NCI-H1436 (cell line): ENCODE measurements around the gene MRPL24.

Source experiments
- DNase-seq: peaks from one replicate; lab custom pipeline; 2025; lab: John Stamatoyannopoulos, UW

MRPL24 gene

DNA sequence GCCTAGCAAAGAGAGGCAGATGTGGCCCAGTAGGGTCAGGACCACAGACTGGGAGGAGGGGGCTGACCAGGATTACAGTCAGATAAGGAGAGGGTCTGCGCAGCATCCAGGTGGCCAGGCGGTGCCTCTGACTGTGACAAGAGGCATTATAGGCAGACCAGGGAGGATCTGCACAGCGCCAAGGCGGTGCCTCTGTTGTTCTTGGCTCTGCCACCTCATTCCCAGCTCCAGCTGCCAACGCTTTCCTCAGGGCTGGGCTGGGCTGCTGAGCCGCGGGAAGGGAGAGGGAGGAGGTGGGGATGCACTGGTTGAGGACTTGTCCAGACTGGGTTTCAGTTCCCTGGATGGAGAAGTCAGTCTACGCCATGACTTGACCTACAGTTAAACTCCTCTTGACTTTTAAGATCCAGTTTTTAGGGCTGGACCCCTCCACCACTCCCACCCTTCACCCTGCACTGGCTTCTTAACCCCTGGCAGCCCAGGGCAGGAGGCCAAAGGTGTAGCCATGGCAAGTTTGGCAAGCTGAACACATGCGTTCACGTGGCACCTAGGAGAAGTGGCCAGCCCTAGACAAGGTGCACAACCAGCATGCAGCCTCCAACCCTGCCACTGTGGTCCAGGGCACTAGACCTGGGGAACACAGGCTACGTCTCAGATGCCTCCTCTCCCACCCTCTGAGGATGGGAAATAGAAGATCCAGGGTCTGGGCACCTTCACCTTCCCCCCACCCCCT is 31.0 kb downstream of the MRPL24 start:
- no peak for DNase-seq

DNA sequence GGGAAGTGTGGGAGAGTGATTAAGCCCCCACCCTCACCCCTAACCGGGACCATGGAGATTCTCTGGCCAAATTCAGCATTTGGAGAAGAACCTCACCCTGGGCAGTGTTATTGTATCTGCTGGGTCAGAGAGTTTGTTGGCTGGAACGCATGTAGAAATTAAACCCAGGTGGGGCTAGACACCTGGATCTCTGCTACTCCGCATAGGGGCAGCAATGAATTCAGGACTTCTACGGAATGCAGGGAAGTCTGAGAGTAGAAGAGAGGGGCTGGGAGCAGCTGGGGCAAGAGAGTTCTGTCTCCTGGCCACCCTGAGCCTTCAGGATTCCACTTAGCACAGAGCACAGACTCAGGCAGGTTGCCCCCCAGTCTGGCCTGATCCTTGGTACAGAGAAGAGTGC is 31.9 kb downstream of the MRPL24 start:
- DNase-seq, result no peak

DNA sequence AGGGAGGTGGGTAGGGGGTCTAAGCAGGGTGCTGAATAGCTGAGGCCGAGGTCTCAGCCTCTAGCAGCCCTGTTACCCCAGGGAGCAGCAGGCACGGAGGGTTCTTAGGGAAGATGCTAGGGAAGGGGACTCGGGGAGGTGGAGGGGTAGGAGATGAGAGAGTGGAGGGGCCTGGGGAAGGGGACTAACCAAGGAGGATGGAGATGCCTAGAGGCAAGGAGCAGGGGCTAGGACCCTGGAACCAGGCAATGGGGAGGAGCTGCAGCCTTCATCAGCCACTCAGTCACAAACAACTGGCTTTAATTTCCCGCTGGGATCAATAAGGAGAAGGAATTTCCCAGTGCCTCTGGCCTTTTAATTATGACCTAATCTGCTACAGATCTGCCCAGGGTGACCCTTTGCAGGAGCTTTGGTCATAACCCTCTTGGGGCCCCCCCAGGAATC is 32.6 kb downstream of the MRPL24 start:
- DNase-seq, result no peak

DNA sequence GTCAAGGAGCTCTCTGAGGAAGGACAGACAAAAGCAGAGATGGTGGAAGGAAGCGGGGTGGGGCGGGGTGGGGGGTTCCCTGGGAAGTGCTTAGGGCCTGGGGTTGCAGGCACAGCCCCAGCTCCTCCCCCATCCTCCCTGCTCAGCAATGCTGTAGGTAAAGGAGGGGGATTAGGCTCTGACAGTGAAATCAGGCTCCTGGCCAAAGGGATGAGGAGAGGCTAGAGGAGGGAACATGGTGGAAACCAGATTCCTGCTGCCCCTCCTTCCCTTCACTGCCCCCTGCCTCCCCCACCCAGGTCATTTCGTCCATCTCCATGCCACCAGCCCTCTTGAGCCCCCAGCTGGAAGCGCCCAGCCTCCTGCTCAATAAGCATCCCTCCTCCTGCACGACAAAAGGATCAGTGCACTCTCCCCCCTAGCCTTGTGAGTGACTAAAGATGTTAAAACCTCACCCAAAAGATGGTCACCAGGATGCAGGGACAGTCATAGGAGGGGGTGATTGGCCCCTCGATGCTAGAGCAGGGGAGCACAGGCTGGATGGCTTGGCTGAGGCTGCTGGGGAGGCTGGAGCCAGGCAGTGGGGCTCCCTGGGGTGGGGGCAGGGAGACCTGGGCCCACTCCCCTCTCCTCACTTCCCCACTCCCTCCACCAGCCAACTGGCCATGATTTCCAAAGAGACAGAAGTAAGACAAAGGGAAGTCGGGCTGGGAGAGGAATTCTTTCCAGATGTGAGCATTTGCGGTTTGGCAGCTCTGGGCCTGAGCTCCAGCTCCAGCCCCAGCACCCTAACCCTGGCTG is 33.3 kb downstream of the MRPL24 start:
- DNase-seq, result no peak

DNA sequence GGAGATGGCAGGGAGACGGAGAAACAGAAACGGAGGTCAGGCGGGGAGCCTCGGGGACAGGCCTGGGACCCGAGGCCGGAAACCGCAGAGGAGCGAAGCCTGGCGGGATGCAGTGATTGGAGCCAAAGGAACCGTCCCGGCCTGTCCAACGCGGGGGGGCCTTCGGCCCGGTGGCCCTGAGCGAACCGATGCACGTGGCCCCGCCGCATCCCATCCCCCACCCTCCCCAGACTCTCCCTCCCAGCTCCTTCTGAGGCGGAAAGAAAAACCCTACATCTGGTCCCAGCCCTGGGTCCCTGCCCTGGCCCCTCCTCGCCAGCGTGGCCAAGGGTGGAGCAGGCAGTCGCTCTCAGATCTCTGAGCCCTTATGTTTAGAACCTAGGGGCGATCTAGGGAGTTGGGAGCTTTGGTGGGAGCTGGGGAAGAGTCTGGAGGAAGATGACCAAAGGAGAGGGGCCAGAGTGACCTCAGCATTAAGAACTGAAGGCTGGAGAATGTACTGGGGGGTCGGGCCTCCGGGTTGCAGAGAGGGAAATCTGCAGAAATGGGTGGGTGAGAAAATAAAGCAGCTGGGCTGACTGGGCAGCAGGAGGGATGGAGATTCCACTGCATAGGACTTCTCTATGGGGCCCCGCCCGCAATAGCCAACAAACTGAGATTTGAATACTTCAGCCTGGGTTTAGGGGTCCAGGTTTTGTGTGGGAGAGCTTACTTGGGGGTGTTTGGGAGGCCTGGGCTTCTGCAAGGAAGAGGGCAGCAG is 34.1 kb downstream of the MRPL24 start:
- peak; percentile 10 for DNase-seq

DNA sequence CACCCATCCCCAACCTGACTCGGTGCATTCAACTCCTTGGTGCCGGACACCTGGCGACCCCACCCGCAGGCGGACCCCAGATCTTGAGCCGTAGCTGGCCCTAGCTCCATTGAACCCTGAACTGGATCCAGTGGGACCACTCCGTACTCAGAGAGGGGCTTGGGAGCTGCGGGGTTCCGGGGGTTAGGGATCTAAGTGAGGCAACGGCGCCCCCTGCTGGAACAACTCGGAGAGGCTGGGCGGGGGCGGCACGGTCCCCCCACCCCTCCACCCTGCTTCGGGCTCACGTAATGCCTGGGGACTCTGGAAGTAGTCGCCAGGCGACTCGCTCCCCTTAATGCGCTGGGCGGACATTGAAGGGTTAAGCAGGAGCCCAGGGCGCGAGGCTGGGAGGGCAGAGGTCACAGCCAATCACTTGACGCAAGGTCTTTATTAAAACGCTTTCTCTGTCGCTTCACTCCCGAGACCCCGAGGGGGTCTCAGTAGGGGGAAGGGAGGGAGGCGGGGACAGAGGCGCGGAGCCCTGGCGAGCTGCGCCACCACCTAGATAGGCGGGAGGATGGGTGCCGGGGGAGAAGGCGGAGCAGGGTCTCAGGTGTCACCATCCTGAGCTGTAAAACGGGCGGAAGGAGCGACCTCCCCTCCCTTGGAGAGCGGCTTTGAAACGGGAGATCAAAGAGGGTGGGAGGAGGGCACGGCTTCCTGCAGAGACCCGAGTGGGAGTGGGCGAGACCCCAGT is 34.8 kb downstream of the MRPL24 start:
- DNase-seq, result peak; percentile 77

DNA sequence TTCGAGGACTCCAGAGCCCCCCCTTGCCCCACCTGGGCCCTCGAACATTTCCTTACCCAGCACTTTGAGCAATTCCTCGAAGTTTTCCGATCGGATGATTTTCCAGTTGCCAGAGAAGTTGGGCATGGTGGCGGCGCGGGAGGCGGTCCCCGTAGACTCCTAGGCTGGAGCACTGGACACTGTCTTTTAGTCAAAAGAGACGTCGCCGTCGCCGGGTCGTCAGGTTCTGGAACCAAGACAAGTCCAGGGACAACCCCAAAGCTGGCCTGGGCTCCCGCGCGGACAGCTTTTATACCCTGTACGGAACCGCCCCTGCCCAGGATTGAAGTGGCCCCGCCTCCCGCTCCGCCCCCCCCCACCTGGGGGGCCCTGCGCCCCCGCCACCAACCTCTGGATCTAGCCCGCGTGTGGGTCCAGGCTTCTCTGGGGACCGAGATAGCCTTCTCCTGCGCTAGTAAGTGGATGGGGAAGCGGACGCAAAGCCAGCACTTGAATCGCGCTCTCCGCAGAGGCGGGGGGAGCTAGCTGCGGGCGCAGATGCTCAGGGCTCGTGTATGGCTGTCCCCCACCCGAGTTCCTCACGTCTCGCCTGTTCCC is 35.5 kb downstream of the MRPL24 start, which contains the start of gene CRABP2:
Gene CRABP2, minus strand, starts transcription at position 263 of the 597 bp plus-strand sequence. Its CDS starts 137 bp downstream, at position 126.
- DNase-seq, result peak; percentile 66

DNA sequence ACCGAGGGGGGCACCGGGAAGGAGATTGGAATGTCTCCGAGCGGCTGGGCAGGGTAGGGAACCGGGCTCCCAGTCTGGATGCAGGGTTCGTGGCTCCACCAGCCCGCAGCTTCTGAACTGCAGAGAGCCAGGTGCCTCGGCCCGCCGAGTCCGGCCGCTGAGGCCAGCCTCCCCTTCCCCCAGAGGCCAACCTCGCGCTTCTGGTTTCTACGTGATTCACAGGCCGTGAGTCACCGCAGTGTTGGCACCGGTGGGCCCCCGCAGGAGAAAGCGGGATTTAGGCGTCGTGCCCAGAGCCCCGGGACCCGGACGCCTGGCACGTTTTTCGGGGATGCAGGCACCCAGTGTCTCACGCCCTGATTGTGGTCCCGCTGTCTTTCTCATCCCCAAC is 36.0 kb downstream of the MRPL24 start:
- DNase-seq, result no peak

DNA sequence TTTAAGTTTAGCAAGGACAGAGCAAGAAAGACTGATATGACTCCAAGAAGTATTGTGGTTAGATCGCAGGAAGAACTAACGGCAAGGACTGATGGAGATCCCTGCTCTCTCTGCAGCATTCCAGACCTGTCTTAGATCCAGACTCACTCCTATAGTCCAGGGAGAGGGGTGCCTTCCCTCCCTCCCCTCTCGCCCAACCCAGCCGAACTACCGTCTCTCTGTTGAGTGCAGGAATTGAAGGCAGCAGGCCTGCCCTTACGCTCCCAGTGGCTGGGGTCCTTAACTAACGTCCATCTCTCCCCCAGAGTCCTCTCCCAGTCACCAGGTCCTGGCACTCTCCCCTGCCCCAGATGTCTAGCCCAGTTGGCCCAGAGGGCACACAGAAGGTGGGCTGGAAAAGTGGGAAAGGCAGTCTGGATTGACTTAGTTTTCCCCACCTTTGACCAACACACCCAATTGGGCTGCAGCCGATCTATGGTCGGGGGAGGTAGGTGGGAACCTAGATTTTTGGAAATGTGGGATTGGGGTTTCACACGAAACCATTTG is 36.6 kb downstream of the MRPL24 start:
- DNase-seq, result no peak

DNA sequence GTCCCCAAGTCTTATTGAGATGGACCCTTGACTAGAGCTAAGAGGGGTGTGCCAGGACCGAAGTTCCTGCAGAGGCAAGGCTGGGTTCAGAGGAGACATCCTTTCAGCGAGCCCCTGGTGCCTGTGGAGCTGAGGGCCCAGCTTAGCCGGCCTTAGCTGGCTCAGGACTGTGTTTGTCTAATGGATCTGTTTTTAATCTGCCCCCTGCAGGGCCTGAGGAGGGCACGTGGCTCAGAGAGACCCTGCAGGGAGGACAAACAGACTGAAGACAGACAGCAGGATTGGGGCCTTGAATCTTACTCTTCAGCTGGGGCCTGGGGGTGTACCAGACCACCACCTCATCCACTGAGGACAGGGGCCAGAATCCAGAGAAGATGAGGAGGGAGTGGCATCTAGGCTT is 37.1 kb downstream of the MRPL24 start:
- no peak for DNase-seq

DNA sequence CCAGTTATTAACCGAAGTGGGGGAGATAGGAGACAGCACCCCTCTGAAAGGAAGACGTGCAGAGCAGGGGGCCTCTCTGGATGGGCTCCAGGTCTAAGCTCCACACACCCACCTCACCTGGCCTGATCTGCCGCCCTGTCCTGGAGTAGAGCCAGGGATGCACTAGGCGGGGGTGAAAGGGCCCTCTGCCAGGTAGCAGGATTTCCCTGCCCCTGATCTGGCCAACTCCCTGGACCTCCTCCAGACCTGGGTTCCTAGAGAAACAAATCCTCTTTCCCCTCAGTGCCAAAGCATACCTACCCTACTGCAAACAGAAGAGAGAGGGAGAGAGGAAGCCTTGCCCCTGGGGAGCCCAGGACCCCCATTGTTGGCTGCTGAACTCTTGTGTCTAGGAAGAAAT is 37.6 kb downstream of the MRPL24 start:
- DNase-seq, result no peak

DNA sequence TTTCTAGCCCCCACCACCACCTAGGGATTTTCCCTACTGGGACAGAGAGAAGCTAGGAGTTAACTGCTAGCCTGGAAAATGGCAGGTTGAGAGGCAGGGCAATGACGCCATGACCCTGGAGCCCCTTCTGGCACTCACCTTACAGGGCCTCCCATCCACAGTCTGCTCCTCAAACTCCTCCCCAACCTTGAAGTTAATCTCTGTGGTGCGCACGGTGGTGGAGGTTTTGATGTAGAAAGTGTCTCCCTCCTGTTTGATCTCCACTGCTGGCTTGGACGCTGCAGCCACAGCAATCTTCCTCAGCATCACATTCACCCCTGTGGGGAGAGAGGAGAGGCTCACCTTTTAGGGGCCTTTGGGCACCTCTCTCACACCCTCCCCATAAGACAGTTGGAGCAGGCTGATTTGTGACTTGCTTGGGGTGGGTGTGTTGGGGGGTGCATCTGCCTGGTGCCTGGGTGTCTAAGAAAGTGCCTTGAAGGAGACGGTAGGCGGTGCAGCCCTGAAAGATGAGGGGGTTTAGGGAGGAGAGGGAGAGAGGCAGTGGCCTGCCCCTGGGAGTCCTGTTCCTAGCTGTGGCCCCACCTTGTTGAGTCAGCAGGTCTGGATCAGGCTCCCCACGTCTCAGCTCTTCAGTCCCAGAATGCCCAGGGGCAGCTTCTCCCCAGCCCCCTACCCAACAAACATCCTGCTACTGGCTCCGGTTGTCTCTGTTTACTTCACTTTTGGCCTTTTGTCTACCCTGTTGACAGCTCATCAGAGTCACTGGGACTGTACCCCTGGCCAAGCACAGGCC is 40.0 kb downstream of the MRPL24 start:
- no peak for DNase-seq

DNA sequence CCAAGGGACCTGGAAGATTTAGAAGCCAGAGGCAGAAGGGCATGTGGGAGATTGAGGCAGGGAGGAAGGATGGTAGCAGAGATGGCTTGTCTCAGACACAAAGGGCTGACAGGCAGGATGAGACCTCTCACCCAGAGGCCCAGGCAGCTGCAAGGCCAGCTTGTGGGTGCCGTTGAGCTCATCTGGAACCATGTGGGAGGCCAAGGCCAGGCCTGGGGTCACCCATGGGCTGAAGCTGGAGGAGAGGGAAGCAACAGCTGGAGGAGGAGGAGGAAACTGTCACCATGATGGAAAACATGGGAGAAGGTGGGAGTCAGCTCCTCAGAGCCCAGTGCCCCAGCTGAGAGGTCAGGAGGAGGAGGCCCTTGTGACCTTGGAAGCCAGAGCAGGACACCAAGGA is 41.9 kb downstream of the MRPL24 start:
- no peak for DNase-seq

DNA sequence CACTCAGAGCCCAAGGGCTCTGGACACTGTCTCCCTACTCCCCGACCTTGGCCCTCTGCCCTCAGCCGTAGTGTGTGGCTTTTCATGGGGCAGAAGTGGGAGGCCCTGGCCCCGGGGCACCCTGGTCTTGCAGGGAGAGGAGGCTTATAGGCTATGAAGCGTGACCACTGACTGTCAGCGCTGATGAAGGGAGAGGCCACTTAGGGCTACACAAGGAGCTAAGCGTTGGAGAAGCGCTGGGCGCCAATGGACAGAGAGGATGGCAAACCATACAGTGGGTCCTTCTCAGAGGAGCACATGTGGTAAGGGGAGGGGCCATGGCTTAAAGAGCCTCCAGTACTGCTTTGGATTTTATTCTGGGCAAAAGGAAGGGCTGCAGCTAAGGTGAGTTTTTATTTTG is 43.4 kb downstream of the MRPL24 start:
- no peak for DNase-seq

DNA sequence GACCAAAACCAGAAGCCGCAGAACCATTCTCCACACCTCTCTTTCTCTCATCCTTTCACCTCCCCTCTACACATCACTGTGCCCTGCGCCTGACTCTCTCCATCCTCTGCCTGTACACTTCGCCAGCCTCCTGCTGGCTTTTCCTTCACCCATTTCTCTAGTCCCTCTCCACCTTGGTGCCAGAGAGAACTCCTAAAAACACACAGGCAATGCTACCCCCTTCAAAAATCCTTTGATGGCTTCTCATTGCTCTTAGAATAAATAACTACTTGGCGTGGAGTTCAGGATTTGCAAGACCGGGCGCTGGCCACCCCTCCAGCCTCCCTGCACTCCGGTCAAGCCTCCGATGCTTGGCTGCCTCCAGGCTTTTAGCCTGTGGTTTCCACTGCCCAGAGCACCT is 44.1 kb downstream of the MRPL24 start:
- DNase-seq, result no peak

DNA sequence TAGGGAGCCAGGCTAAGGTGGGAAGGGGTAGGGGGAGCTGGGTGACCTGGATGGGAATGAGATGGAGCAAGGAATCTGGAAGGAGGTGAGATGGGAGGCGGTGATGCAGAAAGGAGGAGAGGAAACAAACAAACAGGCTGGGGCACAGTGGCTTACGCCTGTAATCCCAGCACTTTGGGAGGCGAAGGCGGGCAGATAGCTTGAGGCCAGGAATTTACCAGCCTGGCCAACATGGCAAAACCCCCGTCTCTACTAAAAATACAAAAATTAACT is 46.3 kb downstream of the MRPL24 start:
- no peak for DNase-seq

DNA sequence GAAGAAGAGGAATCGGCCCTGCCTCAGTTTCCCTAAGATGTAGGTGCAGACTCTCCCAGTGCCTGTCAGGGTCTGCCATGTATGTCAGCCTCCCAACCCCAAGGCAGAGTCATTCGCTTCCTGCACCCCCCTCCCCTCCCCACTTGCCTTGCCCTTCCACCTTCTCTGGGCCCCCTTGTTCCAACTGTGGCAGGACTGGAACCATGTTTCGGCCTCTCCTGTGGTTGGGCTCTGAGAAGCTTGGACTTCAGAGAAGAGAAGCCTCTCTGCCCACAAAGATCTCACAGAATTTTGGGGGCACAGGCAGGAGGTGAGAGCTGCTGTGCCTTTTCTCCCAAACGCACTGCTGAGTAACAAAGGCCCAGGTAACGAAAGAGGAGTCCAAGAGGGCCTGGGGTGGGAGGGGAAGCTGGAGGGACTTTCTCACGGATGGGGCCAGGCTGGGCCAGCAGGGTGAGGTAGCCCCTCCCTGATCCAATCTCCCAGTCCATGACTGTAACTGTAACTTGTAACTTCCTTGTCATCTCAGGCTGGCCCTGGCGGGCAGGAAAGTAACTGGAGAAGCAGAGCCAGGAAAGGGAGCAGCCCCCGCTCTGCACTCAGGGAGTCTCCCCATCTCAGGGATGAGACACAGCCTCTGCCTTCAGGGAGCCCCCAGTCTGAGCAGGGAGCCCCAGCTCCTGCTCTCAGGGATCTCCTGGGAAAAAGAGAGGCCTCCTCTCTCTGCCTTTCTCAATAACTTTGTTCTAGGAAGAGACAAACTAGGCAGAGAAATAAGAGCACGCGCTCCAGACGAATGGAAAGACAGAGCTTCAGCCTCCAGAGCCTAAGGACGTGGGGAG is 46.8 kb downstream of the MRPL24 start:
- DNase-seq, result no peak

DNA sequence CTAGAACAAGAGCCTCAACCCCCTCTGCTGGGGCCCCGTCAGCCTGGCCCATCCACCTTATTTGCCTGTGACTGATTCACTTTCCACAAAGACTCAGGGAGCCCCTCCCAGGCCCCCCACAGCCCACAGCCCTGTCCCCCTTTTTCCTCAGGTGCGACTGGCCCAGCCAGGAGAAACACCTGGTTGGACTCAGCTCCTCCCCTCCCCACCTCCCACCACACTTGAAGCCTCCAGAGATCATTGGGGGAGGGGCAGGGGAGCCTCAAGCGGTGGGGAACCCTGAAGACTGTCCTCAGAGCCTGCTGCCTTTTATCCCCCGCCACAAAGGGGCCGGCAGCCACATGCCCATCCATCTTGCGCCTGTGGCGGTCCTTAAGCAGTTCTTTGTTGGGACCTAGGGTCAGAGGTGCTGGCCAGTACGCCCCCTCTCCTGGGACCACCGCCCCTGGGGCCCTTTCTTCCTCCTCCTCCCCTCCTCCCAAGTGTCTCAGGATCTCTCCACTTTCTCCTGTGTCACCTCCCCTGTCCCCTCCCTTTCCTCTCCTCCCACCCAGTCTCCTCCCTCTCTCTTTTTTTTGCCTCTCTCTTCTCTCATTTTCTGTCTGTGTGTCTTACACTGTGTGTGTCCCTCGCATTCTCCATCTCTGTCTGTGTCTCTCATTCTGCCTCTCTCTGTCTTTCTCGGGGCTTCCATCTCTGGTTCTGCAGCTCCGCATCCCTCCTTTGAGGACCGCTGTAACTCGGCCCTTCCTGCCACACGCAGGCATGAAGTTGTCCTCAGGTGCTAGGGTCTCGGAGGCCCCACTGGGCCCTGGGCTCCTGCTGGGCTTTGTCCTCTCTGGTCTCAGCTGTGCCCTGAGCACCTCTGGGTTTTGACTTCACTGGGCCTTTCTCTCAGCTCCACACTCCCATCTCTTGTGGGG is 47.7 kb downstream of the MRPL24 start:
- DNase-seq, result peak; percentile 92
